HG03135 (cell line): ENCODE data around the gene HMMR.
"Not testable (repeated sequence)": the region's sequence is repeated elsewhere in the genome, so short reads cannot be mapped to it uniquely, and the experiment has no call there.

Source experiments
- ATAC-seq: cut with Tn5 transposase; IDR thresholded peaks from one replicate; pipeline ENCODE4 v1.9.1; 2021; ENCODE audit warnings: mild to moderate bottlenecking, moderate library complexity; ENCODE audit not compliant: unreplicated experiment

The HMMR gene

GRCh38 chr5:163505368-163506094 is 45.1 kb downstream of the HMMR start, which contains the start of gene MAT2B:
Gene MAT2B, plus strand, starts transcription at chr5:163505619. Its CDS starts 68 bp downstream, at chr5:163505687.
- ATAC-seq: peak; percentile 93

GRCh38 chr5:163506095-163506457 is 45.6 kb downstream of the HMMR start:
- ATAC-seq: peak; percentile 13

- no peak for ATAC-seq
Observed at GRCh38 chr5:163506726-163507125, 46.3 kb downstream of the HMMR start.

- ATAC-seq: no peak
Observed at GRCh38 chr5:163508753-163509152, 48.3 kb downstream of the HMMR start.

GRCh38 chr5:163509291-163509951 is 49.0 kb downstream of the HMMR start:
- no peak for ATAC-seq

GRCh38 chr5:163512526-163512925 is 52.1 kb downstream of the HMMR start:
- no peak for ATAC-seq

- no peak for ATAC-seq
Observed at GRCh38 chr5:163525096-163525495, 64.7 kb downstream of the HMMR start.

- no peak for ATAC-seq
Observed at GRCh38 chr5:163529698-163530097, 69.3 kb downstream of the HMMR start.

- no peak for ATAC-seq
Observed at GRCh38 chr5:163531272-163531671, 70.8 kb downstream of the HMMR start.

GRCh38 chr5:163532171-163533084 is 72.0 kb downstream of the HMMR start:
- no peak for ATAC-seq

- no peak for ATAC-seq
Observed at GRCh38 chr5:163533223-163533622, 72.8 kb downstream of the HMMR start.

- ATAC-seq: no peak
Observed at GRCh38 chr5:163534492-163535094, 74.2 kb downstream of the HMMR start.

- ATAC-seq: no peak
Observed at GRCh38 chr5:163535290-163535689, 74.9 kb downstream of the HMMR start.

GRCh38 chr5:163536442-163536841 is 76.0 kb downstream of the HMMR start:
- not testable (repeated sequence) for ATAC-seq

GRCh38 chr5:163540696-163541095 is 80.3 kb downstream of the HMMR start:
- ATAC-seq: no peak
